ENCODE data around the gene VSTM4.

Gene VSTM4

DNA sequence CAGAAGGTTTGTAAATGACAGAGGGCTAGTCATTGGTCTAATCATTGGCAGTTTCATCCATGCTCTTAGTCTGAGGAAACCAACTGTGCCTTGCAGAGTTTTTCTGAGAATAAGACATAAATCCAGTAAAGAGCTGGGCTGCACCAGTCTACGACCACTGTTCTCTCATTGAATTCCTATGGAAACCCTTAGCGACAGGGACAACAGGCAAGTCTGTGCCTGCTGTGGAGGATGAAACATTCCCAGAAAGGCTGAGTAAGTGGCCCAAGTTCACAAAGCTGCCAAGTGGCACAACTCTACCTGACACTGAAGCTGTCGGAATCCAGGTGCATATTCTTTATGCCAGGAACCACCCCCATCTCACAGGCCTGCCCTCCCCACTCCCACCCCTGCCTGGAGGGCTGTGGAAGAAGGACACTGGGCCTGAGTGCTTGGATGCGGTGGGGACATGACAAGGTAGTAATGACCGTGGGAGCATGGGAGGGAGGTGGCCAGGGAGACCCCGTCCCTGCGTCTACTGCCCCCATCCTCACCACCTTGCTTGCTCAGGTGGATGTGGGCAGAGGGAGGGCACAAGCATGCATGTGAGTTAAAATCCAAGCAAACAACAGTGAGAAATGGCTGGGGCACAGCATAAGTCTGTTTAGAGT is 58.0 kb downstream of the VSTM4 start:
- H3K27me3 ChIP-seq (ENCODE audit: insufficient read depth, insufficient read length): no peaks in the 10 kb centered on the region
- H3K9me3 ChIP-seq (ENCODE audit: insufficient read depth, low read length): peaks cover 9% of the 10 kb centered on the region
- no peak overlapping the region for H3K9ac ChIP-seq (ENCODE audit: insufficient read length, low read depth)
- H3K4me3 ChIP-seq (ENCODE audit: insufficient read length, low read depth): no peak overlapping the region
- TF ChIP-seq YY1 (IDR thresholded peaks at IDR 0.05; ENCODE audit: insufficient read depth, insufficient read length) (no peak), SUZ12 (IDR thresholded peaks at IDR 0.05; ENCODE audit: extremely low read depth, insufficient read depth, insufficient read length) (no peak), ZNF274 (IDR thresholded peaks at IDR 0.05; ENCODE audit: low read depth, low read length) (no peak)
- H3K36me3 ChIP-seq (ENCODE audit: insufficient read depth, insufficient read length, low read length): no peaks in the 10 kb centered on the region
- H3K4me1 ChIP-seq (ENCODE audit: insufficient read depth, insufficient read length): peaks cover 2% of the 10 kb centered on the region
- DNase-seq (ENCODE audit: low read depth, low spot score): no peak

DNA sequence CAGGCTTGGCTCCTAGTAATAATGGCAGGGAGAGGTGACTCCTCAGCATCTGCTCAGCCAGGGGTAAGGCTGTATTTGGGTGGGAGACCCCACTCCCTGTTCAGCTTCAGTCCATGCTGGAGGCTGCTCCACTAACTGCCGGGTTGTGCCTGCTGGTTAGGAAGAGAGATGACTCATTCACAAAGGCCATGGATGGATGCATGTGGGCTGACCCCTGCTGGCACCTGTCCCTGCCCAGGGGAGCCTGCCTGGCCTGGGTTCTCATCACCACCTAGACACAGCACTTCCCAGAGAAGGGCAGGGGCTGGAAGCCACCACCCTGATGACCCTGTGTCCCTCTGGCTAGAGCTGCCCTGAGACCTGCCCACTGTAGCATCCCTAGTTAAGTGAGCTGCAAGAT is 59.0 kb downstream of the VSTM4 start:
- peaks cover 2% of the 10 kb centered on the region for H3K4me1 ChIP-seq (ENCODE audit: insufficient read depth, insufficient read length)
- no peak for DNase-seq (ENCODE audit: low read depth, low spot score)
- no peaks in the 10 kb centered on the region for H3K27me3 ChIP-seq (ENCODE audit: insufficient read depth, insufficient read length)
- no peak overlapping the region for H3K9ac ChIP-seq (ENCODE audit: insufficient read length, low read depth)
- TF ChIP-seq SUZ12 (IDR thresholded peaks at IDR 0.05; ENCODE audit: extremely low read depth, insufficient read depth, insufficient read length) (no peak), YY1 (IDR thresholded peaks at IDR 0.05; ENCODE audit: insufficient read depth, insufficient read length) (no peak), ZNF274 (IDR thresholded peaks at IDR 0.05; ENCODE audit: low read depth, low read length) (no peak)
- H3K4me3 ChIP-seq (ENCODE audit: insufficient read length, low read depth): no peak overlapping the region
- H3K9me3 ChIP-seq (ENCODE audit: insufficient read depth, low read length): no peaks in the 10 kb centered on the region; the same call in none of the 2 replicates
- H3K36me3 ChIP-seq (ENCODE audit: insufficient read depth, insufficient read length, low read length): no peaks in the 10 kb centered on the region

DNA sequence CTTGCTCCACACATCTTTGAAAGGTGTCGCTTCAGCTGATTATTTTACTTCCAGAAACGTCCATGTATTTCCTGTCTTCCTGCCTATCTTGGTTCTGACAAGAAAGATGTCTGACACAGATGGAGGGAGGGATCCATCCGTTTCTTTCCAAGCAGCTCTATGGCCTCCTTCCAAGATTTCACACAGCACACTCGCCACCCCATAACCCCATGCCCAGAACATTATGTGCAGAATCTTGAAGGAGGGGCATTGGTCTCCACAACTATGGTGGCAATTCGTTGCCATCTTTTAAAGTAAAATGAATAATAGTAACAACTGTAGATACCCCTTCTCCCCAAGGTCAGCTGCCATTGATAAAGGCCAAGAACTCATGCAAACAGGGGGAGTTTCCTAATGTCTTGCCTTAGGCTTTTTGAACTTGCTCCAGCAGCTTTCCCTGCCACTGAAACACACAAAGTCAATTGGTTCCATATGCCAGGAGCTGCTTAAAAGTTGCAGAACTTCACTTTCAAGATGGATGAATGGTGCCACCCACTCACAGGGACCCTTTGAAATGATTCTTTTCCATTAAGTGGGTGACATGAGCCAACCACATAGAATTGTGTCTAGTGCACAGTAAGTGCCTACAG is 60.0 kb downstream of the VSTM4 start:
- H3K9me3 ChIP-seq (ENCODE audit: insufficient read depth, low read length): no peaks in the 10 kb centered on the region
- no peak for TF ChIP-seq ZNF274 (IDR thresholded peaks at IDR 0.05; ENCODE audit: low read depth, low read length)
- no peak for TF ChIP-seq SUZ12 (IDR thresholded peaks at IDR 0.05; ENCODE audit: extremely low read depth, insufficient read depth, insufficient read length)
- no peak for TF ChIP-seq YY1 (IDR thresholded peaks at IDR 0.05; ENCODE audit: insufficient read depth, insufficient read length)
- DNase-seq (ENCODE audit: low read depth, low spot score): no peak
- no peaks in the 10 kb centered on the region for H3K36me3 ChIP-seq (ENCODE audit: insufficient read depth, insufficient read length, low read length)
- H3K4me3 ChIP-seq (ENCODE audit: insufficient read length, low read depth): no peak overlapping the region
- no peaks in the 10 kb centered on the region for H3K27me3 ChIP-seq (ENCODE audit: insufficient read depth, insufficient read length)
- peaks cover 2% of the 10 kb centered on the region for H3K4me1 ChIP-seq (ENCODE audit: insufficient read depth, insufficient read length)
- no peak overlapping the region for H3K9ac ChIP-seq (ENCODE audit: insufficient read length, low read depth)

DNA sequence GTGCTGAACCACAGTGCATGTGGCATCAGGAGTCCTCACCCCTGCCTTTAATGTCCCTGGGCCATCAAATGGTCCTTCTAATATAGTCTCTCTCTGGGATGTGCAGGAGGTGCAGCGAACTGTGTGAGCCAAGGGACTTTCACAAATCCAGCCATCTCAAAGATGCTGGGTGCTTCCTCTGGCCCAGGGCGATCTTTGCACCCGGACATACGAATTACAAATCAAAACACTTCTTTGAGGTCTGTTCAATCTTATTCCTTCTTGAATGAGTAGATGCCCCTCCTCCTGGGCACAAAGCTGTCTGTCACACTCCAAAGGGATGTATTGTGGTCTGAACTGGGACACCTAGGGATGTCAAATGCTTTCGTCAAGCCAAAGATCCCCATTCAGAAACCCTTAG is 60.6 kb downstream of the VSTM4 start:
- H3K4me1 ChIP-seq (ENCODE audit: insufficient read depth, insufficient read length): peaks cover 2% of the 10 kb centered on the region
- H3K9me3 ChIP-seq (ENCODE audit: insufficient read depth, low read length): no peaks in the 10 kb centered on the region
- no peak for DNase-seq (ENCODE audit: low read depth, low spot score)
- H3K9ac ChIP-seq (ENCODE audit: insufficient read length, low read depth): no peak overlapping the region
- H3K36me3 ChIP-seq (ENCODE audit: insufficient read depth, insufficient read length, low read length): no peaks in the 10 kb centered on the region
- no peaks in the 10 kb centered on the region for H3K27me3 ChIP-seq (ENCODE audit: insufficient read depth, insufficient read length)
- no peak overlapping the region for H3K4me3 ChIP-seq (ENCODE audit: insufficient read length, low read depth)
- TF ChIP-seq YY1 (IDR thresholded peaks at IDR 0.05; ENCODE audit: insufficient read depth, insufficient read length) (no peak), SUZ12 (IDR thresholded peaks at IDR 0.05; ENCODE audit: extremely low read depth, insufficient read depth, insufficient read length) (no peak), ZNF274 (IDR thresholded peaks at IDR 0.05; ENCODE audit: low read depth, low read length) (no peak)

DNA sequence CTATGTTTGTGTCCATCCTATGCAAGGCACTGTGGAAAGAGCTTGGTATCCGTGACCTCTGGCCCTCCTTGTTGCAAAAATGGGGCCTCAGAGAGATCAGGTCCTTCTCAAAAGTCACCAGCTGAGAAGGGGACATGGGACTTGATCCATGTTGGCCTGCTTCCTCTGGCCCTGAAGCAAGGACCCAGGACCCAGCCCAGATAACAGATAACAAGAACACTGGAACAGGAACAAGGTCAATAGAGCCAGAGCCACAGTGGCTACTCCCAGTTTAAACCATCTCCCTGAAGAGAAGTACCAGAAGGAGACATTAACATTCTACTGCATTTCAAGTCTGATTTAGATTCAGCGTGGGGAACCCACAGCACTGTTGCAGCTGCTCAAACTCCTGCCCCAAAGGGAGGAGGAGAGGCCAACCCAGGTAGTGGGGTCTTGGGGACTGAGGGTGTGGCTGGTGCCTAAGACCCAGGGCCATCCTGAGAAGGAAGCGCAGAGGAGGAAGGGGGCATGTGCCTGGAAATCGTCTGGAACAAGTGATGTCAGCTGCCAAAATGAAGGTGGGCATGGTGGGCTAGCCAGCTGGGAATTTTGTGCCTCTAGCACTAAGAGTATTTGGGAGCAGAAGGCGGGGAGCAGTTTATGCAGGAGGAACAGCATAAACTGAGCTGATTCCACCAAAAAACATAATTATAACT is 61.2 kb downstream of the VSTM4 start:
- no peaks in the 10 kb centered on the region for H3K9me3 ChIP-seq (ENCODE audit: insufficient read depth, low read length)
- H3K27me3 ChIP-seq (ENCODE audit: insufficient read depth, insufficient read length): no peaks in the 10 kb centered on the region
- no peak for DNase-seq (ENCODE audit: low read depth, low spot score)
- H3K4me3 ChIP-seq (ENCODE audit: insufficient read length, low read depth): no peak overlapping the region
- peaks cover 2% of the 10 kb centered on the region for H3K4me1 ChIP-seq (ENCODE audit: insufficient read depth, insufficient read length)
- no peaks in the 10 kb centered on the region for H3K36me3 ChIP-seq (ENCODE audit: insufficient read depth, insufficient read length, low read length)
- no peak overlapping the region for H3K9ac ChIP-seq (ENCODE audit: insufficient read length, low read depth)
- TF ChIP-seq YY1 (IDR thresholded peaks at IDR 0.05; ENCODE audit: insufficient read depth, insufficient read length) (no peak), SUZ12 (IDR thresholded peaks at IDR 0.05; ENCODE audit: extremely low read depth, insufficient read depth, insufficient read length) (no peak), ZNF274 (IDR thresholded peaks at IDR 0.05; ENCODE audit: low read depth, low read length) (no peak)

DNA sequence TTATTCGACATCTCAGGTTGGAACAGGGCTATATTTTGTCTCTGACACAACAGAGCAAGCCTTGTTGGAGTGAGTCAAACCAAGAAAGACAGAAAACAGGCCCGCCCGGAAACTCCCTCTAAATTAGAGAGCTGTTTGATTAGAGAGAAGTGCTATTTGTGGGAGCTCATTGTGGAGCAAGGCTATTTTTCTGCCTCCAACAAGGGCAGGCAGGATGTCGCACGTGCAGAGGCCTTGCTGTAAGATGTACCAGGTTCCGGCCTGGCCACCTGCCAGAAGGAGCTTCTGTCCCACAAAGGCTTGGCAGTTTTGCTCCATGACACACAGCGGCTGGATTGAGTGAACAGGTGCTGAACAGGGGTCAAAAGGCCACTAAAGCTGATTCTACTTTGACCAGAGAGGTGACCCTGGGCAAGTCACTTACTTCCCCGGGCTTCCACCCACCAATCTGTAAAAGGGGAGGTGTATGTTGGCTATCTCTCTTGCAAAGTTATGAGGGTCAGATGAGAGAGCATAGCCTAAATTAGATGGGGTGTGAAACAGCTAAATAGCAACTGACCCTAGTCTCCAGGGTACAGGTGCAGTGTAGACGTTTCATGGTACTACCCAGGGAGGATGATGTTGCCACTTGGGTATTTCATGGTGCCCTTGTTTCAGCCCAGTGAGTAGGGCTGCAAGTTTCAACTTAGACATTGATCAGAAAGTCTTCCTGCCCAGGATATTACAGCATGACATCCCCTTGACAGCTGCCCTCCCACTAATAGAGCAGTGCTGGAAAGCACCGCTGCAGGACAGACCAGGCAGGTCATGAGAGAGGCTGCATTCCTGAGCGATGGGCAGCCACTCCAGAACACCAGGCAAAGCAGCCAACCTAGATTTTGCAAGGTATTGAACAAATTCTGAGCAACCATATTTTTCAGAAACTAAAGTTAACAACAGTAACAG is 62.0 kb downstream of the VSTM4 start:
- H3K4me3 ChIP-seq (ENCODE audit: insufficient read length, low read depth): no peak overlapping the region
- peaks cover 2% of the 10 kb centered on the region for H3K4me1 ChIP-seq (ENCODE audit: insufficient read depth, insufficient read length)
- no peaks in the 10 kb centered on the region for H3K36me3 ChIP-seq (ENCODE audit: insufficient read depth, insufficient read length, low read length)
- H3K9me3 ChIP-seq (ENCODE audit: insufficient read depth, low read length): no peaks in the 10 kb centered on the region
- no peak for DNase-seq (ENCODE audit: low read depth, low spot score)
- no peaks in the 10 kb centered on the region for H3K27me3 ChIP-seq (ENCODE audit: insufficient read depth, insufficient read length)
- TF ChIP-seq SUZ12 (IDR thresholded peaks at IDR 0.05; ENCODE audit: extremely low read depth, insufficient read depth, insufficient read length): no peak
- TF ChIP-seq ZNF274 (IDR thresholded peaks at IDR 0.05; ENCODE audit: low read depth, low read length): no peak
- TF ChIP-seq YY1 (IDR thresholded peaks at IDR 0.05; ENCODE audit: insufficient read depth, insufficient read length): no peak
- no peak overlapping the region for H3K9ac ChIP-seq (ENCODE audit: insufficient read length, low read depth)

All from NT2/D1 (cell line).